Peyer's patch (tissue), 4 donors: ENCODE results near the gene AKAP13.

Experiments
- POLR2A ChIP-seq, 2 donors: fragments of 450-650 bp; IDR thresholded peaks; one replicate each; pipeline ENCODE4 v1.5.1; 2017; ENCODE audit warnings: antibody characterized with exemption in 2 of 2, mild to moderate bottlenecking in 2 of 2, moderate library complexity in 2 of 2
- TF ChIP-seq, protein P1 (sequence below), 6 experiments: fragments of 450-650 bp in 4 of 6; fragments of 200-600 bp in 2 of 6; sonication (generic) in 1 of 6; IDR thresholded peaks; one replicate each; pipeline ENCODE4 v1.5.1; 2017 to 2019; ENCODE audit warnings: antibody characterized with exemption in 6 of 6, mild to moderate bottlenecking in 3 of 6, moderate library complexity in 1 of 6

DNA sequence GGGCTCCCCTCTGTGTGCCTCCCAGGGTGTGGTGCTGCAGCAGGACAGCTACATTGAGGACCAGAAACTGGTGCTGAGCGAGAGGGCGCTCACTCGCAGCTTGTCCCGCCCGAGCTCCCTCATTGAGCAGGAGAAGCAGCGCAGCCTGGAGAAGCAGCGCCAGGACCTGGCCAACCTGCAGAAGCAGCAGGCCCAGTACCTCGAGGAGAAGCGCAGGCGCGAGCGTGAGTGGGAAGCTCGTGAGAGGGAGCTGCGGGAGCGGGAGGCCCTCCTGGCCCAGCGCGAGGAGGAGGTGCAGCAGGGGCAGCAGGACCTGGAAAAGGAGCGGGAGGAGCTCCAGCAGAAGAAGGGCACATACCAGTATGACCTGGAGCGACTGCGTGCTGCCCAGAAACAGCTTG, 360.6 kb downstream of the AKAP13 start:
- no peak for TF ChIP-seq POLR2A (IDR thresholded peaks at IDR 0.05)
- TF ChIP-seq, protein P1, sequence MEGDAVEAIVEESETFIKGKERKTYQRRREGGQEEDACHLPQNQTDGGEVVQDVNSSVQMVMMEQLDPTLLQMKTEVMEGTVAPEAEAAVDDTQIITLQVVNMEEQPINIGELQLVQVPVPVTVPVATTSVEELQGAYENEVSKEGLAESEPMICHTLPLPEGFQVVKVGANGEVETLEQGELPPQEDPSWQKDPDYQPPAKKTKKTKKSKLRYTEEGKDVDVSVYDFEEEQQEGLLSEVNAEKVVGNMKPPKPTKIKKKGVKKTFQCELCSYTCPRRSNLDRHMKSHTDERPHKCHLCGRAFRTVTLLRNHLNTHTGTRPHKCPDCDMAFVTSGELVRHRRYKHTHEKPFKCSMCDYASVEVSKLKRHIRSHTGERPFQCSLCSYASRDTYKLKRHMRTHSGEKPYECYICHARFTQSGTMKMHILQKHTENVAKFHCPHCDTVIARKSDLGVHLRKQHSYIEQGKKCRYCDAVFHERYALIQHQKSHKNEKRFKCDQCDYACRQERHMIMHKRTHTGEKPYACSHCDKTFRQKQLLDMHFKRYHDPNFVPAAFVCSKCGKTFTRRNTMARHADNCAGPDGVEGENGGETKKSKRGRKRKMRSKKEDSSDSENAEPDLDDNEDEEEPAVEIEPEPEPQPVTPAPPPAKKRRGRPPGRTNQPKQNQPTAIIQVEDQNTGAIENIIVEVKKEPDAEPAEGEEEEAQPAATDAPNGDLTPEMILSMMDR (IDR thresholded peaks at IDR 0.05), result no peak
